Ovary (tissue), 9 donors: ENCODE data around the gene C2CD4C. TPM values are rescaled to one million over a fixed set of nuclear protein-coding genes. Genes with fewer than 3 reads are reported as not detected.

Experiments used
- DNase-seq, 5 donors: peaks; one replicate each; pipeline ENCODE4 v3.0.0-alpha.2; 2019 to 2020
- H3K27ac ChIP-seq, 2 donors: fragments of 200-600 bp; one replicate each; pipeline versions ENCODE4 v1.5.1 to v1.8.0; 2019 to 2022
- H3K27me3 ChIP-seq: fragments of 200-600 bp; one replicate; pipeline ENCODE4 v1.8.0; 2022
- H3K36me3 ChIP-seq: fragments of 200-600 bp; sonication (generic); one replicate; pipeline ENCODE4 v1.5.1; 2019
- H3K4me1 ChIP-seq: one replicate; pipeline ENCODE4 v1.8.1; 2013; ENCODE audit warnings: mild to moderate bottlenecking, moderate library complexity; ENCODE audit not compliant: insufficient read depth
- H3K4me3 ChIP-seq: fragments of 200-600 bp; sonication (generic); one replicate; pipeline ENCODE4 v1.5.1; 2017
- H3K9me3 ChIP-seq, 2 donors: fragments of 200-600 bp in 1 of 2; sonication (generic) in 1 of 2; one replicate each; pipeline versions ENCODE4 v1.5.1 to v1.8.1; 2013 to 2019; ENCODE audit warnings: mild to moderate bottlenecking in 1 of 2, moderate library complexity in 1 of 2
- EP300 ChIP-seq: sonication (generic); formaldehyde crosslinking; IDR thresholded peaks from one replicate; pipeline ENCODE4 v1.6.1; 2017; ENCODE audit warnings: antibody characterized with exemption
- POLR2A ChIP-seq: fragments of 450-650 bp; IDR thresholded peaks from one replicate; pipeline ENCODE4 v1.6.1; 2017; ENCODE audit warnings: antibody characterized with exemption, mild to moderate bottlenecking, moderate library complexity
- WGBS, 3 donors: extraction: QIAGEN DNeasy Blood & Tissue Kit in 1 of 3; methylation state at CpG; one replicate each; pipeline versions ENCODE4 v1.1.5 to v1.1.7; 2013 to 2017; 5-methylcytosine and 5-hydroxymethylcytosine counted together
- intact Hi-C, 4 donors: fragments of 100-400 bp; cut with DNase I; formaldehyde crosslinking; loops; one replicate each; pipeline versions ENCODE4 v1.11.0 to v1.15.1; 2022 to 2023
- polyA plus RNA-seq, 2 donors: library from polyadenylated mRNA; stranded (reverse); fragments of 200-250 nt in 1 of 2; fragments of 350-450 nt in 1 of 2; fragmentation: Illumina TruSeq in 1 of 2; extraction: RNeasy Lipid Tissue Mini Kit (QIAGEN cat#74804) in 1 of 2; gene quantifications; one replicate each; pipeline ENCODE4 v1.2.3, GENCODE V29; 2013 to 2014
- total RNA-seq, 7 donors: library from RNA; depleted of rRNA in 2 of 7; stranded (reverse); fragments of >200 nt in 2 of 7; fragmentation: NEBNext Ultra II Directional in 3 of 7; extraction: Animal tissue kit (Norgen Biotek cat#: 25700) in 3 of 7; gene quantifications; one replicate each; pipeline versions ENCODE4 v1.1.0 to v1.2.4, GENCODE V29; 2016 to 2023
- TF ChIP-seq, protein P1 (sequence below), 3 donors: fragments of 450-650 bp in 2 of 3; fragments of 200-600 bp in 1 of 3; IDR thresholded peaks; one replicate each; pipeline versions ENCODE4 v1.5.1 to v1.8.0; 2016 to 2022; ENCODE audit warnings: antibody characterized with exemption in 3 of 3, mild to moderate bottlenecking in 1 of 3
- donor health status: DM: no; HTN: no; CAD: no; lungs with moderate emphysema.
- donor health status: DM: no; HTN: no; CAD: no.
- donor health status: Bipolar disorder and iron deficiency.
- donor health status: DM: yes; HTN: yes; CAD: no.
- donor health status: DM: no; HTN: no; CAD: no.
- donor health status: DM: yes; HTN: yes; CAD: no.

The C2CD4C gene
- total and polyA plus RNA-seq, 9 donors = 0.12 to 2.3 (median 0.42) TPM; not detected in 3

DNA sequence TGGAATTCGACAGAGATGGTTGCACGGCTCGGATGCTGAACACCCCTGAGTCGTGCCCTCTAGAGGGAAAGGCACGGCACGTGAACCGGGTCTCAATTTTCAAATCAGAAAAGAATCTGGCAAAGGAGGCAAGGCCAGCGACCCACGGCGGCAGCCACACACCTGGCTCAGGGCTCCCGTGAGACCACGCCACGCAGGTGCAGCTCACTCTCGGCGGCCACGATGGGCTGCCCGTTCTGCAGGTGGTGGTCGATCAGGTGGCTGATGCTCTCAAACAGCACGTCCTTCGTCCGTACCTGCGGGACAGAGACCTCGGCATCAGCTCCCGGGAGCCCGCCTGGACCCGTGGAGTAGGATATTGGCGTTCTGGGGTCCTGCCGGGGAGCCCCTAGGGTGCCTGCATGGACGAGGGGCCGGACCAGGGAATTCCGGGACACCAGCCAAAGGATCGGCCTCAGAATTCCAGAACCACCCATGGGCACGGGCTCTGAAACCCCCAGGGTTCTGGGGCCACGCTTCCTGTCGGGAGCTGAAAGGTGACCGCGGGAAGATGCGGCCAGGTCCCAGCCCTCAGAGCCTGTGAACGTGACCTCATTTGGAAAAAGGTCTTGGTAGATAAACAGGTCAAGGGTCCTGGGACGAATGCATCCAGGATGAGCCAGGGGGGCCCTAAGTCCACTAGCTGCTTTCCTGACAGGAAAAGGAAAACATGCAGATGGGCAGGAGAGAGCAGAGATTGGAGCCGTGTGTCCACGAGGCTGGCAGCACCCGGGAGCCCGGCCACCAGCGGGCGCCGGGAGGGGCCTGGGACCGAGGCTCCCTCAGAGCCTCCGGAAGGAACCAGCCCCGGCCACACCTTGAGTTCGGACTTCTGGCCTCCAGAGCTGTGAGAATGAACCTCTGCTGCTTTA, 10.1 kb upstream of the C2CD4C start:
- no peaks in the 10 kb centered on the region for H3K9me3 ChIP-seq
- intact Hi-C loops = no loop called here
- no peaks in the 10 kb centered on the region for H3K36me3 ChIP-seq
- H3K27ac ChIP-seq = no peak overlapping the region
- TF ChIP-seq POLR2A = no peak
- TF ChIP-seq, protein P1, sequence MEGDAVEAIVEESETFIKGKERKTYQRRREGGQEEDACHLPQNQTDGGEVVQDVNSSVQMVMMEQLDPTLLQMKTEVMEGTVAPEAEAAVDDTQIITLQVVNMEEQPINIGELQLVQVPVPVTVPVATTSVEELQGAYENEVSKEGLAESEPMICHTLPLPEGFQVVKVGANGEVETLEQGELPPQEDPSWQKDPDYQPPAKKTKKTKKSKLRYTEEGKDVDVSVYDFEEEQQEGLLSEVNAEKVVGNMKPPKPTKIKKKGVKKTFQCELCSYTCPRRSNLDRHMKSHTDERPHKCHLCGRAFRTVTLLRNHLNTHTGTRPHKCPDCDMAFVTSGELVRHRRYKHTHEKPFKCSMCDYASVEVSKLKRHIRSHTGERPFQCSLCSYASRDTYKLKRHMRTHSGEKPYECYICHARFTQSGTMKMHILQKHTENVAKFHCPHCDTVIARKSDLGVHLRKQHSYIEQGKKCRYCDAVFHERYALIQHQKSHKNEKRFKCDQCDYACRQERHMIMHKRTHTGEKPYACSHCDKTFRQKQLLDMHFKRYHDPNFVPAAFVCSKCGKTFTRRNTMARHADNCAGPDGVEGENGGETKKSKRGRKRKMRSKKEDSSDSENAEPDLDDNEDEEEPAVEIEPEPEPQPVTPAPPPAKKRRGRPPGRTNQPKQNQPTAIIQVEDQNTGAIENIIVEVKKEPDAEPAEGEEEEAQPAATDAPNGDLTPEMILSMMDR (IDR thresholded peaks at IDR 0.05) = no peak
- TF ChIP-seq EP300 = no peak
- H3K4me1 ChIP-seq = peaks cover 2% of the 10 kb centered on the region
- no peaks in the 10 kb centered on the region for H3K27me3 ChIP-seq
- WGBS, 3 donors = 64 to 73% (median 66%) methylated on average over 36 to 51 of the region's 51 CpGs
- DNase-seq = no peak
- no peak overlapping the region for H3K4me3 ChIP-seq

DNA sequence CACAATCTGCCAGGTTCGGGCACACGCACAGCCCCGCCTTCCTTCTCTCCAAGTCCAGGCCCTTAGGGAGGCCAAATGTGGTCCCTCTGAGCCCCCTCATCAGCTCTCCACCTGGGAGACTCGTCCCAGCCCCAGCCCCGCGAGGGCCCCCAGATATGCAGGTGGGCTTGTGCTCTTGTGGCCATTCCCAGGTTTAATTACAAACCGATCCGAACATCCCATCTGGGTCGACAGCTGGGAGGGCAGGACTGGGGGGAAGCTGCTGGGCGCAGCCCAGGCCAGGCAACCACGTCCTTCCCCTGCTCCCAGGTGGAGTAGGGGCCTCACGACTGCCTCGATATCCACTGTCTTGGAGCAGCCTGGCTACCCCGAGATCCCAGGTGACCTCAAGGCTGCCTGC, 7.5 kb upstream of the C2CD4C start:
- Histone ChIP-seq H3K9me3 (no peaks in the 10 kb centered on the region), H3K4me1 (peaks cover 2% of the 10 kb centered on the region), H3K36me3 (no peaks in the 10 kb centered on the region), H3K4me3 (no peak overlapping the region), H3K27ac (no peak overlapping the region), H3K27me3 (no peaks in the 10 kb centered on the region)
- 81 to 88% (median 84%) methylated on average over 14 of the region's 14 CpGs for WGBS, 3 donors
- intact Hi-C loops = no loop called here
- TF ChIP-seq POLR2A (no peak), EP300 (no peak)
- TF ChIP-seq, protein P1 (IDR thresholded peaks at IDR 0.05) = no peak
- DNase-seq = no peak

DNA sequence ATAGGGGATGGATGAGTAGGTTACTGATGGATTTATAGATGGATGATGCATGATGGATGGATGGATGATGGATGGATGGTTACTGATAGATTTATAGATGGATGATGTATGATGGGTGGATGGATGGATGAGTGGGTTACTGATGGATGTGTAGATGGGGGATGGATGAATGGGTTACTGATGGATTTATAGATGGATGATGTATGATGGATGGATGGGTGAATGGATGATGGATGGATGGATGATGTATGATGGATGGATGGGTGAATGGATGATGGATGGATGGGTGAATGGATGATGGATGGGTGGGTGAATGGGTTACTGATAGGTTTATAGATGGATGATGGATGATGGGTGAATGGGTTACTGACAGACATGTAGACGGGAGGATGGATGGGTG, 6.3 kb upstream of the C2CD4C start:
- no peak overlapping the region for H3K27ac ChIP-seq
- DNase-seq = no peak
- intact Hi-C loops = no loop called here
- no peak for TF ChIP-seq EP300
- TF ChIP-seq, protein P1 (IDR thresholded peaks at IDR 0.05) = no peak
- H3K27me3 ChIP-seq = no peaks in the 10 kb centered on the region
- 94 to 100% (median 100%) methylated on average over 1 of the region's 1 CpG for WGBS, 3 donors
- H3K36me3 ChIP-seq = no peaks in the 10 kb centered on the region
- no peak overlapping the region for H3K4me3 ChIP-seq
- H3K9me3 ChIP-seq = no peaks in the 10 kb centered on the region
- peaks cover 2% of the 10 kb centered on the region for H3K4me1 ChIP-seq

DNA sequence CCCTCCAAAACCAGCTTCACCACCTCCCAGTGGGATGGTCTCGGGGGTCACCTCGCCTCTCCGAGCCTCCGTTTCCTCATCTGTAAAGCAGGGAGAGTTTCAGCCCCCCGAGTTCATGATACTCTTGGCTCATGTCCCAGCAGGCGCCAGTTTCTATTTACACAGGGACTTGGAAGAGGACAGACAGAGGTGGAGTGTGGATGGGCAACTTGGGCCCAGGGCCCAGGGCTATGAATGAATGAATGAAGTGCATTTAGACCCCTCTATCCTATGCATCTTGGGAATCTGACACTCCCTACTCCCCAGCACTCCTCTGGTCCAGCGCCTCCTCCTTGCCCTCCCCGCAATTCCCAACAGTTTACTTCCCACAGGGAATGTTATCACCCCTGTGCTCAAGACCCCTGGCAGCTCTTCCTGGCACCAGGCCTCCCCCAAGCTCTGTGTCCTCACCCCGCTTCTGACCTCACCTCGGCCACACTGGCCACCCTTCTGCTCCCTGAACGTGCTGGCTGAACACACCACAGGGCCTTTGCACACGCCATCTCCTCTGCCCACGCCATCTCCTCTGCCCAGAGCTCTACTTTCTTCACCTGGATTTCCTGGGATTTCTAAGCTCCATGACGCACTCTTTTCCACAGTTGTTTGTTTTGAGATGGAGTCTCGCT, 4.9 kb upstream of the C2CD4C start:
- TF ChIP-seq, protein P1 (IDR thresholded peaks at IDR 0.05) = no peak
- TF ChIP-seq EP300 = no peak
- H3K4me1 ChIP-seq = peaks cover 2% of the 10 kb centered on the region
- H3K9me3 ChIP-seq = no peaks in the 10 kb centered on the region
- WGBS, 3 donors = 69 to 75% (median 72%) methylated on average over 15 of the region's 15 CpGs
- H3K27me3 ChIP-seq = no peaks in the 10 kb centered on the region
- DNase-seq = no peak
- H3K4me3 ChIP-seq = no peak overlapping the region
- intact Hi-C loops = no loop called here
- no peak overlapping the region for H3K27ac ChIP-seq
- no peaks in the 10 kb centered on the region for H3K36me3 ChIP-seq
